ENCODE data around the gene KCNMA1.

The KCNMA1 gene

GRCh38 chr10:77266242-77266641, 371.4 kb downstream of the KCNMA1 start:
- DNase-seq (ENCODE audit: low spot score): no peak

DNA sequence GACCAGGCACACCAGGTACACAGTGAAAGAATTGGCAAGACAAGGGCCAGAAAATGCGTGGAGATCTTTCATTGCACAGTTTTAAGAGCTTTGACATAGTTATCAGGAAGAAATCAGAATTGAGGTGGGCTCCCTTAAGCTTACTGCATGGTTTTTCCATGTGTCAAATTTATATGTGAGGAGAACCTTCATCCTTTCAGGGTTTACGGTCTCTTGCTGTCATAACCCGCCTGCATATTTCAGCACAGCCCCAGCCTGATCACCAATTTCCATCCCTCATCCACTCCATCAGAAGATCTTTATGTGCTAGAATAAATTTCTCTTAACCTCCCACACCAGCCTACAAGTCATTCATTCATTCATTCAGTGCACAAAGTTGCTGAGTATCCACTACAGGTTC, 373.1 kb downstream of the KCNMA1 start:
- DNase-seq (ENCODE audit: low spot score): no peak

DNA sequence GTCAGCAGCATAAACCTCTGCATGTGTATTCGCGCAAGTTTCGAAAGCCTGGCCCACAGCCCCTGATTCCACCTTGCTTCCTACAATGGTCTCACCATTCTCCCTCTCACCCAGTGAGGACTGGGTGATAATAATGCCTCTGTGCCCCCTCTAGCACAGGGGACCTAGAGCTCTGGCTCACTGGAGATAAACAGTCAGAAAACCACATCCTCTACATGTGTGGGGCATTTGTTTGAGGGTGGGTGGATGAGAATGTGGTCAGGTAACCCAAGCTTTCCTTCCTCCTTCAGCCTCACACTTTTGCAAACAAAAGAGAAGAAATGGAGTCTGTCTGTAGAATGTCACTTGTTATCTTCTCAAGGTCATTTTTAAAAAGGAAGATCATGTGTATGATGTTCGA, 373.5 kb downstream of the KCNMA1 start:
- no peak for DNase-seq (ENCODE audit: low spot score)

DNA sequence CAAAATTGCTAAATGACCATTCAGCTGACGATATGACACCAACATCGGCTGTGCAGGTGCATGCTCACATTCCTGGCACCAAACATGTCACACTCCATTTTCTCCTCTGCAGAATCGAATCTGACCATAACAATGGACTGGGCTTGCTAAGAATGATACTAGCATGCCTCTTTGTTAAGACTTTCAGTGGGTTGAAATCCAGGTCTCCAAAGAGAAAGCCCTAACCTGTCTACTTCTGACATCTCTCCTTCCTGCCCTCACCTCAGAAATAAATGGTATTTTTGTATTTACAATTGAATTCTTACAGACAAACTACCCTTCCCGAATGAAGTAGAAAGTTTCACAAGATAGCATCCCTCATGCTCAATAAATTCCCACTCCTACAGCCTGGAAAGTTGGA, 373.9 kb downstream of the KCNMA1 start:
- DNase-seq (ENCODE audit: low spot score): no peak

- no peak for DNase-seq (ENCODE audit: low spot score)
Observed at GRCh38 chr10:77261146-77261545, 376.5 kb downstream of the KCNMA1 start.

DNA sequence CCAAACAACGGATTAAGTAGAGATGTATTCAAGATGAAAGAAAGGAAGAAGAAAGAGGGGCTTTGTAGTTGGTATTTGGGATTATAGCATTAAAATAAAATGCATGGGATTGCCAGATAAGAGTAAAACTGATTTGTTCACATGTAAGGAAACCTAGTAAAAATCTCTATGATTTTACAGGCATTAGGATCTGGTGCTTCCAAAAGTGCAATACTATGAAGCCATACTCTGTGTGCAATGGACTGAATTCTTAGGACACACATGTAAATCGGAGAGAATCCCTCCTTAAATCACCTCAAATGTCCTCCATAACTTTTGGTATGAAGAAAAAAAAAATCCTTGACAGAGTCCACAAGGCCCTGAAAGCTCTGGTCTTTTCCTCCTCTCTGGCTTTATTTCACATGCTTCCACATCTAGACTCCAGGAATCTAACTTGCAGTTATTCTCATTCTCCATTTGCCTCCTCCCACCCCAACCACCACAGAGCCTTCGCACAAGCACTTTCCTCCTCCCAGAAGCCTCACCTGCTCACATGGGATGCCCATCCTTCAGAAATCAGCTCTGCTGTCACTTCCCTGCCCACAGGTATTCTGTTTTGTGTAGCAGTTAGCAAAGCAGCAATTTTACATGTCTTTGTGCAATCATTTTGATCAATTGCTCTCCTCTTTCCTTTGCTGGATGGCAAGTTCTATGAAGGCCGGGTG, 378.3 kb downstream of the KCNMA1 start:
- no peak for DNase-seq (ENCODE audit: low spot score)

GRCh38 chr10:77256346-77256745, 381.3 kb downstream of the KCNMA1 start:
- DNase-seq (ENCODE audit: low spot score): no peak

DNA sequence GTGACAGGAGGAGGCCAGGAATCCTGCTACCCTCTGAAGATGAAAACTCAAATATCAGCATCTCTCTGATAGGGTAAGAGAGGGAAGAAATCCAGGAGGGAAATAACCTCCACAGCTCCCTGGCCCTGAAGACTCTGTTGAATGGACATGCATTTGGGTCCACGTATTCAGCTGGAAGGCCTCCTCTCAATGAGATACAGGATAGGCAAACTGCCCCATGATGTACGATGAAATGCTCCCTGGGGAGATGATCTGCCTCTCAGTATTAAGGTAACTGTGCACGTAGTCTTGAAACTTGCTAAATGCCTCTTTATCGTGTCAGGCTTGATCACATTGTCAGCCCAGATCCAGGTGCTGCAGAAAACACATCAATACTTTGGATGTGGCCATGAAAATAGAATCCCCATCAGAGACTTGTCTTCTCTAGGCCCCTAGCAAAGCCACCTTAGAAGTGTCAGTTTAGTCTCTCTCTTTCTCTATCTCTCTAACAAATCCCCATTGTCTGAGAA, 384.0 kb downstream of the KCNMA1 start:
- DNase-seq (ENCODE audit: low spot score): no peak

- DNase-seq (ENCODE audit: low spot score): no peak
Observed at GRCh38 chr10:77253147-77253545, 384.5 kb downstream of the KCNMA1 start.

DNA sequence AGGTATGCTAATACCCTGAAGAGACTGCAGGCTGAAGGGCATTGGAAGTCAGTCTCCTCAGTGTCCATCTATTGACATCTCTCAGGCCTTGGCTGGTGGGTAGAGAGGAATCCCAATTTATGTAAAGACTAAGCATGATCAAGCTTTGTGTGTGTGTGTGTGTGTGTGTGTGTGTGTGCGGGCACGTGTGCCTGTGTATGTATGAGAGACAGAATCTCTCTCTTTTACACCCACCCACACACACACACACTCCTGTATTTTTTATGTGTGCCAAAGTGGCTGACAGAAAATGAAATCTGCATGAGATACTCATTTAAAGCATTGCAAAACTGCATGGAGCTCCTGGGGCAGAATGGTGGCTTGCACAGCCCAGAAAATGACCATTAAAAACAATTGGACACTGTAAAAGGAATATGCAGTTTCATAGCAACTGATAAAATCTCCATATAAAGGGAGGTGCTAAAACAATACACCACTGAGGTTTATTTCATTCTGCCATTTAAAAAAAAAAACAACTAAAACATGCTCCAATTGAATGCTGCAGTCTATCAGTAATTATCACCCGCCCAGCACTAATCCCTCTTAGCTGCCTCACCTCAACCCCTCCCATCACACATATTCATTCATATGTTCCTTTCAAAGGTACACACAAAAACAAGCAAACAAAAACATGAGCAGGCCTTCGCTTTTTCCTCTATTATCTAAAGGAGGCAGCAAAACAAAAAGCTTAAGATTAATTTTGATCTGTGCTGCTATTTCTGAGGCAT, 385.0 kb downstream of the KCNMA1 start:
- DNase-seq (ENCODE audit: low spot score): no peak

DNA sequence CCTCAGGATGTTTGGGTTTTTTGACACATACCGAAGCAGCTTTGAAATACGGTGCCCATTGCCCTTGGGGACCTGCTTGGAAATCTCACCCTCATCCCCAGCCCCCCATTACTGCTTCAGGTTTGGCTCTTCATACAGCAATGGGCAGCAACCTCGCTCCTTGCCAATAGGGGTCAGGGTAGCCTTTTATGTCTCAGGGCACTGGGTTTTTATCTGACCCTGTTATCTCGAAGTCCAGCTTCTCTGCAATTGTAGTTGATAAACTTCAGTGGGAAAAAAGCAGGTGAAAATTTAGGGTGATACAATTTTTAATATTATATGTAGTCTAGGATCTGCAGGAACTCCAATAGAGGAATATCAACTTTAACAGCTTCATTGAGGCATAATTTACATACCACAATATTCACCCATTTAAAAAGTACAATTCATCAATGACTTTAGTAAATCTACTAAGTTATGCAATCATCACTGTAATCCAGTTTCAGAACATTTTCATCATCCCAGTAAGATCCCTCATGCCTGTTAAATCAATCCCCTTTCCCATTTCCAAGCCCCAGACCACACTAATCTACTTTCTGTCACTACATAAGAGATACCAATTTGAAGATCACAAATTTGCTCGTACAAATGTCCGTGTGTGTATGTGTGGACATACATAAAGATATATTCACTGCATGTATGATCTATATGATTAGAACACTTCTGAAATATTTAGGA, 386.2 kb downstream of the KCNMA1 start:
- peak; percentile 56 for DNase-seq (ENCODE audit: low spot score)

DNA sequence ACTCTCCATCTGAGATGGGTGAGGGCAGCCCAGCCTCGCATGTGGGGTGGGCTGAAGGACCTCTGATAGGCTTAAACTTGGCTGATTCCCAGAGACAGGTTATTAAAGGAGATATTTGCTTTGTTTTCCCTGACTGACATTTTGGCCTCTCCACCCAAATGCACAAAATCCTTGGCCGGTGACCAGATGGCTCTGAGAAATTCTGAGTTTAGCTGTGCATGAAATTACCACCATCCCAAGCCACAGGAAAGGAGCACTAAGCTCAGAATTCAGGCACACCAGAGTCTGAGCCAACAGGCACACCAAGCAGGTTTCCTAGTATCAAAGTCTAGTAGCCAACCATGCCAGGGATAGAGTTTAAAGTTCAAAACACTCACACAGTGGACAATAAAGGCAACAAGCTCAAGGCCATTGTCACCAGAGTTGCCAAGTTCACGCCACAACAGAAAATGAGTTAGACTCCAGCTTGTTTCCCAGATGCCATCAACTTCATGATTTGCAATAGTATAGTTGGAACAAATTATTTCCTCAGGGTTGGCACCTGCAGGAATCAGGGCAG, 387.6 kb downstream of the KCNMA1 start:
- no peak for DNase-seq (ENCODE audit: low spot score)

DNA sequence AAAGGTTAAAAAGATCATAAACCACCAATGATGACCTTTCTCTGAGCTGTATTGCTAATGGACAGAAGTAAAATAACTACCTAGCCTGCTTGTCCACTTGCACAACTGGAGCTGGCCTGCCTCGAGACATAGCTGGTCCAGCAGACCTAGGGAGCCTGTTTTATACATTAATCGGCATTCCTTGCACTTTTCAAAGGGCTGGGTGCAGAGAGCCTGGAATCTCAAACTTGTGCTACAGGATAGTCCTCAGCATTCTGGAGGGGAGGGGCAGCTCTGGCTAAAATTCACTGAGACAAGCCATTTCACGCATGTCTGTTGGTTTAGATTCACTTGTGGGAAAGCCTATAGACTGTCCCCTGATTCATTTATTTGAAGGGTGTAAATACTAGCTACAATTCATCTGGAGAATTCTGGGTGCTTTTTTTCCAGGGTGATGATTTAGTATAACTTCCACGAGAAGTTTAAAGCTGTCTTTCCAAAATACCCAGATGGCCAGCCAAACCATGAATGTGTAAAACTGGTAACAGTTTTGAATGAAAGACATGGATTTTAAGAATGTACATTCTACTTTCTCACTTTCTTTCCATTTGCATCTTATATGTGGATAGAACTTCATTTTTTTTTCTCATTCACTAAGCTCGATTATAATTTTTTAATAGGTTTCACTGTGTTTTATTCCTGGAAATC, 389.4 kb downstream of the KCNMA1 start:
- DNase-seq (ENCODE audit: low spot score): no peak

GRCh38 chr10:77247031-77247990, 390.3 kb downstream of the KCNMA1 start:
- DNase-seq (ENCODE audit: low spot score): no peak

DNA sequence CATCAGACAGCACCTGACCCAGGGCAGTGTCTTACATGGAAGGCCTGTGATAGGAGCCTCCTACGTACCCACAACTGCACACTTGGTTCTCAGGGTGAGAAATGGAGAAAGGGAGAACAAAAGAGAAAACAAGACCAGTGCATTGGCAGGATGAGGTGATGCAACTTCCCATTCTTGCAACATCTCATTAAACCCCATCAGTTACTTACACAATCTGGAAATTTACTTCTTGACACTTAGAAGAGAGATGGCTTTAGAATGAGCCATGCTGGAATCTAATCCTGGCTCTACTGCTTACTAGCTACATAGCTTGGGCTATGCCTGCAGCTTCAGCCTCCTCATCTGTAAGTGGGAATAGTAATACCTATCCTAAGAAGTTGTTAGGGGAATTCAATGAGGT, 391.7 kb downstream of the KCNMA1 start:
- DNase-seq (ENCODE audit: low spot score): no peak

DNA sequence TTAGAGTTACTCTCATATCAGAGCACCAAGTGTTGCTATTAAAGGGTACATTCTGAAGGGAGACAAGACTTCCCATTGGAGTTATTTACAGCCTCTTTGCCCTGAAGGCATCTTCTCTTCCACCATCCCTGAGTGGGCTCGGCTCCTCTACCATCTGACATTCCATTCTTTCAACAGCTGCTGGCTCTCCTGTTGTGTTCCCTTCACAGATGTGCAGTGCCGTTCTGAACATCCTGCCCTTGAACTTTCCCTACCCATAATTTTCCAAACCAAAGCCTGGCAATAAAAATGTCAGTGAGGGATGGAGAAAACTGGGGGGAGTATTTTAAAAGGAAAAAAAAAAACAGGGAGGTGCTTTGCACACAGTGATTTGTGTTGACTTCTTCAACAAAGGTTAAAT, 392.9 kb downstream of the KCNMA1 start:
- DNase-seq (ENCODE audit: low spot score): no peak

DNA sequence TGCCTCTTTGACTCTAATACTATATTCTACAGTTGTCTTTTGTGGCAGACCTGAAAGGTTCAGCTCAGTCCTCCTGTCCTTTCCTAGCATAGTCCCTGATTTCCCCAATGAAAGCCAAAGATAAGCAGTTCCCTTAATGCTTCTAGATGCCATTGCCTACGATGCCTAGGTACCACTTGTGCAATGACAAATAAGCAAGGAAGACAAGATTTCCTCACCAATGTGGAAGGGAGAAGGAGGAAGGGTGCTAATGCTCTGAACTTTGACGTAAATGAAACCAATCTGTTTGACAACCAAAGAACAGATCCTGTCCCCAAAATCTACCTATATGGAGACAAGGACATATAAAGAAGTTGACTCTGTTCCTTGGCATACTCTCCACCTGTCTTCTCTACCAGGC, 393.3 kb downstream of the KCNMA1 start:
- DNase-seq (ENCODE audit: low spot score): no peak

- no peak for DNase-seq (ENCODE audit: low spot score)
Observed at GRCh38 chr10:77241350-77241725, 396.3 kb downstream of the KCNMA1 start.

GRCh38 chr10:77240706-77241349, 396.8 kb downstream of the KCNMA1 start:
- no peak for DNase-seq (ENCODE audit: low spot score)

DNA sequence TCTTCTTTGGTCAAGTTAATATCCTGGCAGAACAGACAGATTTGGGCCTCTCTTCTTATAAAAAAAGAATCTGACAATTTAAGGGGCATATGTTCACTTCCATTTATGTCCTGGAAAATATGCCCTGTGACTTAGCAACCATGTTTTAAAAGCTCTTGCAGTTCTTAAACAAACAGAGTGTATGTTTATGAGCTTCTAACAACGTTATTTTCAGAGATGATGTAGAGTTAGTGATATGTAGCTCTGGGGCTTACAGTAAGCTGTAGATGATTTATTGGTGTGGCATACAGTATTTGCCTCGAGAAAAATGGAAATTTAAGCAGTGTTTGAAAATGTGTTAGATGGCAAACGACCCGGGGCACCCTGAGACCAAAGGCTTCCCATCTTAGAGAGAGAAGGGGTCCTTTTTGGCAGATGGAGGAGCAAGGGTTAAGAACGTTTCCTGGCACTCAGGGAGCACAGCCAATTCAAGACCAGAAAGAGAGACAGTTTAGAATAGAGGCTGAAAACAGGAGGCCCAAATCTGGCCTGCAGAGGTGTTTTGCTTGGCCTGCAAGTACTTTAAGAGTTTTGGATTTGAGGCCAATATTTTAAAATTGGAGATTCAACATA, 397.5 kb downstream of the KCNMA1 start:
- DNase-seq (ENCODE audit: low spot score): no peak
